Measurements from ENCODE around the gene PRR36. TPM values are rescaled to one million over a fixed set of nuclear protein-coding genes. Genes with fewer than 3 reads are reported as not detected.
"Not testable (repeated sequence)": the region's sequence is repeated elsewhere in the genome, so short reads cannot be mapped to it uniquely, and the experiment has no call there.

PRR36 gene
- under 1 TPM; 0.10 to 0.15 TPM for total RNA-seq

DNA sequence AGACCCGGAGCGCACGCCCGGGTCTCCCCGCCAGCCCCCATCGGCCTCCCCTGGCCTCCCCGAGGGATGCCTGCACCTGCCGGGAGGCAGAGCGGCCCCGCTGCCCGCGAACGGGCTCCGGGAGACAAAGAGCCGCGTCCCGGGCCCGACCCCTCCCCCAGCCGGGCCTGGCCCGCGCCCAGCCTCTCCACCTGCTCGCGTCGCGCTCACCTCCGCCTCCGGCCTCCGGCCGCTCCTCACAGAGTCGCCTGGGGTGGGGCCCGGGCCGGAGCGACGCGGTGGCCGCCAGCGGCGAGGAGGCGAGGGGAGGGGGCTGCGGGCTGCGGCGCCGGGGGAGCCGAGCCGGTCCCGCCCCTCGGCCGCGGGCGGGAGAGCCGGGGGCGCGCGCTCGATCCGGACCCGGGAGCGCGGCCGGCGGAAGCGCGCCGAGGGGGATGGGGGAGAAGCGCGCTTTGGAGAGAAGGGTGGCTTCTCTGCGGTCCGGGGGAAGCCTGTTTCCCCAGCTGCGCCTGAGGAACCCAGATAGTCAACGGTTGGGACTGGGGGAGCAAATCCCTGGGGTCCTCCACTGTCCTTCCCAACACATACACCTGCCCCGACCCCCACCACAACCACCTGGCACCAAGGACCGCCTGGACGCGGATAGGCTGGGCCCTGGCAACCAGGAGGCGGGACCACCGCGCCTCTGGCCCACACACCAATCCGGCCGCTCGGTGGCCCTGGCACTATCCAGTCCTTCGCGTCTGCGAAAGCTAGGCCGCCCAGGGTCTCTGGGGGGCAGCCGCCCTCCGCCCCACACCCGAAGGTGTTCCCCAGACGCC lies at the start of gene PRR36:
PRR36 (minus strand) TSS at position 315 of the 821 bp plus-strand sequence. CDS start 701 bp downstream, outside the sequence.
- ChIA-PET POLR2A (no interaction called here), CTCF (interaction anchor here (0.6 to 1.5 kb wide), 4 partner anchors 12 to 29 kb away, joined by 3 to 4 read pairs (median 3); partner anchors contain the start of gene MAP2K7)

DNA sequence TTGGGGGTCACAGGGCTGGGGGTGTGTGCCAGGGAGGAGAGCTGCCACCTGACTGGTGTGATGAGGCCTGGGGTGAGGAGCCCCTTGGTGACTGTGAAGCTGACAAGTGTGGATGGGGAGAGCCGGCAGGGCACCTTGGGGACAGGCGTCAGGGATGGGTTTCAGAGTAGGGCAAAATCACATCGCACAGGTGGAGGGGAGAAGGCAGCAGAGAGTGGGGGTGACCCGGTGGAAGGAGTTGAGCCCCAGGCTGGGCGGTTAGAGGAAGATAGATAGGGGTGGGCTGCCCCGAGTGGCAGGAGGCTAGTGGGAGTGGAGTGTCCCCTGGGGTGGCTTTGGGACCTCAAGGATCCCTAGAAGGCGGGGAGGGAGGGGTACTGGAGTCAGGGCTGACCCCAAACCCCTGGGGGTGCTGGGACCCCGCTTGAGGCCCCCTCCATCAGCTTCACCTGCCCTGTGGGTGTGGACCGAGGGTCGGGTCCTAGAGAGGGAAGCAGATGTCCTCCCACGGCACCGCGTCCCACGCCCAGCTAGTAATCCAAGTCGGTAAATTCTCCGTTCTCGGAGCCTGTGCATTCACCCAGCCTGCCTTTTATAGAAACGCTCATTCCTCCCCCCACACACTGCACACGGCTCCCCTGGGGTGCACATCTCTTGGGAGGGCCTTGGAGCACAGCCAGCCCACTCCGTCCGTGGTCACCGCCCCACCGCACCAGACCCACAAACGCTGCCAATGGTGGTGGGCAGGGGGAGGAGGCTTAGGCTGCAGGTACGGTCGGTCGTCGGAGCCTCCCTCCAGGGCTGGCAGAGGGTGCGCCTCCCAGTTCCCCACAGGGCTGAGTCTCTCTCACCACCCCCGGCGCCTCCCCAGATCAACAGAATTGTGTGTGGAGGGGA lies 49.4 kb upstream of the PRR36 start:
- Mint-ChIP-seq H3K36me3 (ENCODE audit: low read depth) (peaks cover 8% of the 10 kb centered on the region), H3K4me1 (peaks cover 31% of the 10 kb centered on the region), H3K27me3 (peaks cover 9% of the 10 kb centered on the region), H3K4me3 (peak overlapping the region; percentile 25), H3K27ac (no peak overlapping the region), H3K9me3 (no peaks in the 10 kb centered on the region)
- CTCF ChIA-PET: interaction anchor here (1.7 kb wide), 1 partner anchor 54 kb away, joined by 6 read pairs; no protein-coding TSS in a partner anchor
- POLR2A ChIA-PET: no interaction called here
- no peak for DNase-seq

More for the DNA sequence above, at the start of gene PRR36:
- Mint-ChIP-seq H3K27ac (no peak within 1 kb of the TSS), H3K9me3 (no peaks in the 10 kb centered on the region), H3K36me3 (ENCODE audit: low read depth) (no peaks in the 10 kb centered on the region), H3K27me3 (peaks cover 34% of the 10 kb centered on the region), H3K4me1 (peaks cover 32% of the 10 kb centered on the region), H3K4me3 (peak within 1 kb of the TSS; percentile 58)
- DNase-seq: no peak

DNA sequence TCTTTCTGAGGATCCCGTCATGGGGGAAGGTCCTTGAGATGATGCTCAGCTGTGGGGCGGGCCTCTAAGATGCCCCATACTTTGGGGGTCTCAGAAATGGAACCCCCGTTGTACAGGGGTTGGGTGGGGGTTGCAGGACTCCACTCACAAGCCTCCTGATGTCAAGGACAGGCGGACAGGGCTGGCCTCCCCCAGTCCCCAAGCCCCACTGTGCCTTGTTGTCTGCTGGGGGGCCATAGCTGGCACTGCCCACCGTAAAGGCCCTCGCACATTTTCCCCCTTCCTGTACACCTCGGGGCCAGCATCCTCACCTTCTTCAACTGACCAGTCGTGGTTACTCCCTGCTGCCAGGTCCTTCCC lies 48.6 kb upstream of the PRR36 start:
- DNase-seq: no peak
- Mint-ChIP-seq H3K4me1 (peaks cover 36% of the 10 kb centered on the region), H3K27me3 (peaks cover 16% of the 10 kb centered on the region), H3K27ac (no peak overlapping the region), H3K9me3 (no peaks in the 10 kb centered on the region), H3K4me3 (peak overlapping the region; percentile 25), H3K36me3 (ENCODE audit: low read depth) (peaks cover 8% of the 10 kb centered on the region)
- ChIA-PET POLR2A (no interaction called here), CTCF (interaction anchor here (1.5 to 1.7 kb wide), 2 partner anchors 21 to 53 kb away, joined by 5 to 6 read pairs; partner anchors contain the start of gene TIMM44)

DNA sequence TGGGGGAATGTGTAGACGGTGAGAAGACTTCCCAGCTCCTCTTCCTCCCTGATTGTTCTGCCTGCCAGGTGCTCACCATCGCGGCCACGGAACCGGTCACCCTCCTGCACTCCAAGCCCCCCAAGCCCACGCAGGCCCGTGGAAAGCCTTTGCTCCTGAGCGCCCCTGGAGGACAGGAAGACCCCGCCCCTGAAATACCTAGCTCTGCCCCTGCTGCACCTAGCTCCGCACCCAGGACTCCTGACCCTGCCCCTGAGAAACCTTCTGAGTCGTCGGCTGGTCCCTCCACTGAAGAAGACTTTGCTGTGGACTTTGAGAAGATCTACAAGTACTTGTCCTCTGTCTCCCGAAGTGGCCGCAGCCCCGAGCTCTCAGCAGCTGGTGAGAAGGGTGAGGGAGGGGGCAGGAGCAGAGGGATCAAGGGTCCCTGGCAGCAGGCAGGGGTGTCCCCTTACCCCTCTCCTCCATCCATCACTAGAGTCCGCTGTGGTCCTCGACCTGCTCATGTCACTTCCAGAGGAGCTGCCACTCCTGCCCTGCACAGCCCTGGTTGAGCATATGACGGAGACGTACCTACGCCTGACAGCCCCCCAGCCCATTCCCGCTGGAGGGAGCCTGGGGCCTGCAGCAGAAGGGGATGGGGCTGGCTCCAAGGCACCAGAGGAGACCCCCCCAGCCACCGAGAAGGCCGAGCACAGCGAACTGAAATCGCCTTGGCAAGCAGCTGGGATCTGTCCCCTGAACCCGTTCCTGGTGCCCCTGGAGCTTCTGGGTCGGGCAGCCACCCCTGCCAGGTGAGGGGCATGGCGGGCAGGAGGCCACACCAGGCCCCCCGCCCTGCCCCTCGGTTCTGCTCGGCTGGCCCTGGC lies 48.0 kb upstream of the PRR36 start:
- peaks cover 37% of the 10 kb centered on the region for H3K4me1 Mint-ChIP-seq
- H3K27me3 Mint-ChIP-seq: peaks cover 19% of the 10 kb centered on the region
- H3K9me3 Mint-ChIP-seq: no peaks in the 10 kb centered on the region
- no peak for DNase-seq
- peaks cover 8% of the 10 kb centered on the region for H3K36me3 Mint-ChIP-seq (ENCODE audit: low read depth)
- H3K4me3 Mint-ChIP-seq: peak overlapping the region; percentile 30
- ChIA-PET POLR2A (no interaction called here), CTCF (interaction anchor here (1.5 to 2.8 kb wide), 2 partner anchors 22 to 53 kb away, joined by 5 to 13 read pairs; partner anchors contain the start of gene TIMM44)
- H3K27ac Mint-ChIP-seq: no peak overlapping the region

DNA sequence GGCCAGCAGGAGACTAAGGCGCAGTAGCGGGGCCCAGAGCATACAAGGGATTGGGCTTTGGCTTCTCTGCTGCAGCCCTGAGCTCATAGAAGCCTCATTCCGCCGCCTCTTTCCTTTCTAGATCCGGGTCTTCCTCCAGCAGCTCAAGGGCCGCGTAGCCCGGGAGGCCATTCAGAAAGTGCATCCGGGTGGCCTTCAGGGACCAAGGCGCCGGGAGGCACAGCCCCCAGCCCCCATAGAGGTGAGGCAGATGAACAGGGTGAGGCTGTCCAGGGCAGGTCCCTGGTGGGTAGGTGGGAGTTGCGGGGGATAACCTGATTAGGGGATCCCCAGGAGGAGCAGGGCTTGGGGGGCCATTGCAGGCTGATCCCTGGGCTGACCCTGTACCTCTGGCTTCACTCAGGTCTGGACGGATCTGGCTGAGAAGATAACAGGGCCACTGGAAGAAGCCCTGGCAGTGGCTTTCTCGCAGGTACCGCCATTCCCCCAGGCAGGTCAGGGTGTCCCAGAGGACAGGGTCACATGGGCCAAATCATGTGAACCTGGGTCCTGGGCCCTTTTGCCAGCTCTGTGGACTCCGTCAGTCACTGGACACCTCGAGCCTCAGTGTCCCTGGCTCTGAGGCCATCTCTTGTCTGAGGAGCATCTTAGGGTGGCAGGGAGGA lies 47.2 kb upstream of the PRR36 start:
- H3K27ac Mint-ChIP-seq: peak overlapping the region; percentile 94
- H3K9me3 Mint-ChIP-seq: no peaks in the 10 kb centered on the region
- H3K27me3 Mint-ChIP-seq: peaks cover 23% of the 10 kb centered on the region
- peaks cover 8% of the 10 kb centered on the region for H3K36me3 Mint-ChIP-seq (ENCODE audit: low read depth)
- CTCF ChIA-PET: interaction anchor here (1.1 to 2.8 kb wide), 5 partner anchors 18 to 52 kb away, joined by 3 to 19 read pairs (median 13); partner anchors contain the start of genes MAP2K7 and TIMM44
- POLR2A ChIA-PET: interaction anchor here (1.0 to 1.4 kb wide), 2 partner anchors 8 to 22 kb away, joined by 3 read pairs; partner anchors contain the start of gene TIMM44
- no peak for DNase-seq
- peaks cover 40% of the 10 kb centered on the region for H3K4me1 Mint-ChIP-seq
- H3K4me3 Mint-ChIP-seq: peak overlapping the region; percentile 87

DNA sequence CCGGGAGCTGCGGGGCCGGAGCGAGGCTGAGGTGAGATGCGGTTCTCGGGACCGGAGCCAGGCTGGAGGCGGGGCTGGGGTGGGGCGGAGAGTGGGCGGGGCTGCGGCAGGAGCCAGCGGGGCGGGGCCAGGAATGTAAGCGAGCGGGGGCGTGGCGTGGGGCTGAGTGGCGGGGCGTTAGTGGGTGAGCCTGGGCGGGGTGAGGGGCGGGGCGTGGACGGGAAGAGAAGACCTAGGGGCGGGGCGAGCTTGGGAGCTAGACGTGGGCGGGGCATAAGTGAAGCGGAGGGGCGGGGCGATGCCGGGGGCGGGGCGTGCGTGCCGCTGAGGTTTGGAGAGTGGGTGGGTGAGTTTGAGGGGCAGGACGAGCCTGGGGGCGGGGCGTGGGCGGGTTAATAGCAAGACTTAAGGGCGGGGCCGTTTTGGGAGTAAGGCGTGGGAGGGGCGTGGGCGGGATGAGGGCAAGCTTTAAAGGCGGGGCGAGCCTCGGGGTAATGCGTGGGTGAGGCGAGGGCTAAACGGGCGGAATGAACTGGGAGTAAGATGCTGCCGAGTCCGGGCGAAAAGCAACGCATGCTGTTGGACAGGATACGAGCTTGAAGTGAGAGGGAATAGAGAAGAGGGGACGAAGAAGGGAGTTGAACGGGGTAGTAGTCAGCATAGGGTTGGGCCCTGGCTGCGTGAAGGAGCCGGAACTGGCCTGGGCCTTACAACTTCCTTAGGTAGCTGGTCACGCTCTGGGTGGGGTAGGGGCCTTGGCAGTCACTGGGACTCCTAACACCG lies 46.5 kb upstream of the PRR36 start:
- CTCF ChIA-PET: interaction anchor here (1.1 to 3.3 kb wide), 8 partner anchors 9 to 240 kb away, joined by 3 to 19 read pairs (median 9); partner anchors contain the start of genes MAP2K7, TIMM44 and TRAPPC5

DNA sequence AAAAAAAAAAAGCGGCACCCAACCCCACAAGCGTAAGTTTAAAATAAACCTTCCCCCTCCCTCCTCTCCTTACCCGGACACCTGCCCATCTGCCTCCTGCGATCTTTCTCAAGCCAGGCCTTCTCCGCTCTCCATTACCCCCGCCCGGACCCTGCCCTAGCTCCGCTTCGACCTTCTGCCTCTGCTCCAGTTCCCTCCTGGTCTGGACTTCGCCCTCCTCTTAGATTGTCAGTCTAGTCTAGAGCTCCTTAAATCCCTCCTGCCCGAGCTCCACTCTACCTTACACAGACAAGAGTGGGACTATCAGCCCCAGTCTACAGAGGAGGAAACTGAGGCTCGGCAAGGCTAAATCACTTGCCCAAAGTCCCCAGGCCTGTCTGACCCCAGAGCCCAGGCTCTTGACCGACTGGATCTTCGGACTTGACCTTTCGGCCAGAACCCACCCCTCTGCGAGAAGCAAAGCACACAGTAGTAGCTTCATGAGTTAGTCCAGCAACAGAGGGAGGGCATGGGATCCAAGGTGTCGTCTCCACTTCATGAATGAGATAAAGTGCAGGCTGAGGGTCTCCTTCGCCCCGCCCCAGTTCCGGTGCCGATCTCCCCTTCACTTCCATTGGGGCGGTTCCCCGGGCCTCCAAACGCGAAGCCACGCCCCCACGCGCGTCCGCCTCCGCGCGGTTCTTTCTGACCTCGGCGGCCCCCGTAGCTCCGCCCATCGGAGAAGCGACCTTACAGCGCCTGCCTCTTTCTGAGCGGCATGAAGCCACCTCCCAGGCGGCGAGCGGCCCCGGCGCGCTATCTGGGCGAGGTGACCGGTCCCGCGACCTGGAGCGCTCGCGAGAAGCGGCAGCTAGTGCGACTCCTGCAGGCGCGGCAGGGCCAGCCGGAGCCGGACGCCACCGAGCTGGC lies 45.7 kb upstream of the PRR36 start, which contains the start of gene SNAPC2:
SNAPC2 (plus strand) TSS at position 729 of the 909 bp plus-strand sequence; CDS start at position 758, 29 bp downstream.
- peak; percentile 97 for DNase-seq
- POLR2A ChIA-PET: interaction anchor here (1.0 to 1.4 kb wide), 2 partner anchors 9 to 24 kb away, joined by 3 read pairs; partner anchors contain the start of gene TIMM44
- peaks cover 35% of the 10 kb centered on the region for H3K27me3 Mint-ChIP-seq
- CTCF ChIA-PET: interaction anchor here (1.1 to 3.3 kb wide), 8 partner anchors 9 to 239 kb away, joined by 3 to 19 read pairs (median 9); partner anchors contain the start of genes MAP2K7, TIMM44 and TRAPPC5
- peak within 1 kb of the TSS; percentile 94 for H3K27ac Mint-ChIP-seq
- peak within 1 kb of the TSS; percentile 87 for H3K4me3 Mint-ChIP-seq
- peaks cover 8% of the 10 kb centered on the region for H3K36me3 Mint-ChIP-seq (ENCODE audit: low read depth)
- no peaks in the 10 kb centered on the region for H3K9me3 Mint-ChIP-seq
- H3K4me1 Mint-ChIP-seq: peaks cover 38% of the 10 kb centered on the region

More for the DNA sequence above, 46.5 kb upstream of the PRR36 start:
- Mint-ChIP-seq H3K27me3 (peaks cover 27% of the 10 kb centered on the region), H3K36me3 (ENCODE audit: low read depth) (peaks cover 8% of the 10 kb centered on the region), H3K9me3 (no peaks in the 10 kb centered on the region), H3K4me1 (peaks cover 37% of the 10 kb centered on the region), H3K27ac (peak overlapping the region; percentile 94), H3K4me3 (peak overlapping the region; percentile 87)
- POLR2A ChIA-PET: interaction anchor here (1.0 to 1.4 kb wide), 2 partner anchors 9 to 23 kb away, joined by 3 read pairs; partner anchors contain the start of gene TIMM44
- peak; percentile 99 for DNase-seq

DNA sequence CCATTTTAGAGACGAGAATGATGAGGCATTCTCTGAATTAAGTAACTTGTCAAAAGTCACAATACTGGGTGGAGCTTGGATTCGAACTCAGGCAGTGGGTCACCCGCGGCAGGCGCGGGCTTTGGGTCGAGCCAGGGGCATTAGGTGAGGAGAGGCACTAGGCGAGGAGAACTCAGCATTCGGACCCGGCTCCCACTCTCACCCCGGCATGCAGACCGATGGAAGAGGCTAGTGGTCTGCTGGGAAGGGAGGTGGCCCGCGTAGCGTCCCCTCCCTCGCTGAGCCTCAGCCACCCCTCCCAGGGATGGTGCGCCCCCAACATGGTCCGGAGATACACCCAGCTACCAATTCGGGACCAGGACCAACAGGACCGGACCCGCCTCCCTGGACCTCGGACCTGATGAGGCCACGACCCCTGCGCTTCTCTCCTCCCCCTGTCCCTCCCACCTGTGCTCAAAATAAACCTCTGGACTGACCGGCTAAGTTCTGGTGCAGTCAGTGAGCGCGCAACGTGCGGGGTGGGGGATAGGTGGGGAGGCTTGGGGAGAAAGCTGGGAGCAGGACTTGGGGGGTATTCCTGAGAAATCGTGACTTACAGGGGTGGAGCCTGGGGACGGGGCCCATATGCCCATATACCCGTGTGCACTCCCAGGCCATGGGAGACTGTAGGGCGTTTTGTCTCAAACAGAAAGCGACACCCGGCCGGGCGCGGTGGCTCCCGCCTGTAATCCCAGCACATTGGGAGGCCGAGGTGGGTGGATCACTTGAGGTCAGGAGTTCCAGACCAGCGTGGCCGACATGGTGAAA lies 44.6 kb upstream of the PRR36 start:
- Mint-ChIP-seq H3K27ac (no peak overlapping the region), H3K4me1 (peaks cover 36% of the 10 kb centered on the region), H3K4me3 (peak overlapping the region; percentile 19), H3K27me3 (peaks cover 37% of the 10 kb centered on the region), H3K9me3 (no peaks in the 10 kb centered on the region), H3K36me3 (ENCODE audit: low read depth) (peaks cover 8% of the 10 kb centered on the region)
- no peak for DNase-seq
- ChIA-PET CTCF (interaction anchor here (0.6 to 3.3 kb wide), 11 partner anchors 9 to 662 kb away, joined by 3 to 19 read pairs (median 10); partner anchors contain the start of genes LRRC8E, MAP2K7, TIMM44 and TRAPPC5), POLR2A (no interaction called here)

DNA sequence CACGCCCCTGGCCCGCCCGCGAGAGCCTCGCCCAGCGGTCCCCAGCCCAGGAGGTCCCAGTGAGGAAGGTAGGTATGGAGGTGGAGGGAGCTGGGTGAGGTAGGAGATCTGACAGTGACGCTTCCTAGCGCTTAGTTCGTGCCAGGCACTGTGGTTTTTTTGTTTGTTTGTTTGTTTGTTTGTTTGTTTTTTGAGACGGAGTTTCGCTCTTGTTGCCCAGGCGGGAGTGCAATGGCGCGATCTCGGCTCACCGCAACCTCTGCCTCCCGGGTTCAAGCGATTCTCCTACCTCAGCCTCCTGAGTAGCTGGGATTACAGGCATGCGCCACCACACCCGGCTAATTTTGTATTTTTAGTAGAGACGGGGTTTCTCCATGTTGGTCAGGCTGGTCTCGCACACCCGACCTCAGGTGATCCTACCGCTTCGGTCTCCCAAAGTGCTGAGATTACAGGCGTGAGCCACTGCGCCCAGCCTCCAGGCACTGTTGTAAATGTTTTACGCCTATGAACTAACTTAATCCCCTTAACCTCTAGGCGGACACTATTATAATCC lies 43.9 kb upstream of the PRR36 start:
- H3K27ac Mint-ChIP-seq; POLR2A ChIA-PET; DNase-seq; H3K36me3 Mint-ChIP-seq (ENCODE audit: low read depth); H3K9me3 Mint-ChIP-seq: not testable (repeated sequence)
- Mint-ChIP-seq H3K27me3 (peaks cover 37% of the 10 kb centered on the region), H3K4me1 (peaks cover 36% of the 10 kb centered on the region), H3K4me3 (peak overlapping the region; percentile 44)
- CTCF ChIA-PET: interaction anchor here (0.6 to 3.3 kb wide), 14 partner anchors 10 to 663 kb away, joined by 3 to 12 read pairs (median 4); partner anchors contain the start of genes LRRC8E, MAP2K7, TIMM44 and TRAPPC5

Data from activated CD4-positive, alpha-beta T cell treated with anti-CD3 and anti-CD28 coated beads, Interleukin-2, amount 10 ng/mL, durations not matched to agents 7 days and 5 days (primary cell).